HepG2 (cell line): ENCODE data around the gene FANCM. TPM values are rescaled to one million over a fixed set of nuclear protein-coding genes. Genes with fewer than 3 reads are reported as not detected.
A peak's percentile ranks its signal among the peaks of the same experiment; 100 is the strongest.

Experiments used
- ATAC-seq: fragments of 200-7000 bp; cut with Tn5 transposase; 3 replicates; pipeline ENCODE4 v1.9.1; 2020; ENCODE audit warnings: mild to moderate bottlenecking, moderate library complexity
- BruUV-seq: library from RNA; stranded (reverse); fragments of 400-500 nt; replicated peaks from 2 replicates; lab custom pipeline; 2021; lab: Mats Ljungman, UMichigan
- CTCF ChIA-PET: fragments of 300-600 bp; formaldehyde crosslinking; extraction: SDS; loops from one replicate; lab custom pipeline; 2021; ENCODE audit warnings: low total read pairs, inconsistent platforms, low intra/inter-chr PET ratio; lab: Yijun Ruan, JAX
- POLR2A ChIA-PET: fragments of 350-600 bp; sonication (Branson Sonifier 250); formaldehyde crosslinking; loops from one replicate; lab custom pipeline; 2020; ENCODE audit warnings: antibody characterized with exemption, inconsistent platforms; lab: Yijun Ruan, JAX
- DNase-seq: peaks from one replicate; pipeline ENCODE4 v3.0.0-alpha.2; 2015; ENCODE audit warnings: low spot score
- FAIRE-seq: peaks from 3 replicates; lab custom pipeline; 2011; peaks lifted over from hg19 to GRCh38; lab: Jason Lieb, UNC
- H2AFZ ChIP-seq: one replicate; pipeline ENCODE4 v1.6.1; 2011; ENCODE audit warnings: low read length, inconsistent platforms
- H3K27ac ChIP-seq: fragments of 300-600 bp; 3 replicates; pipeline ENCODE4 v1.8.0; 2011; ENCODE audit warnings: mixed run types, mild to moderate bottlenecking, mixed read lengths, low read length, inconsistent platforms; ENCODE audit not compliant: insufficient read depth; ENCODE audit errors: extremely low read length
- H3K27me3 ChIP-seq, 2 experiments: fragments of 200-600 bp in 1 of 2; 2 replicates in 1 of 2; 3 replicates in 1 of 2; pipeline versions ENCODE4 v1.6.0 to v1.8.0; 2011; ENCODE audit warnings: low read length in 2 of 2, mild to moderate bottlenecking in 2 of 2, moderate library complexity in 2 of 2, inconsistent platforms in 1 of 2; ENCODE audit not compliant: insufficient read depth in 2 of 2, control insufficient read depth in 1 of 2
- H3K36me3 ChIP-seq, 2 experiments: fragments of 200-600 bp in 1 of 2; replicated peaks in 1 of 2; 2 replicates in 1 of 2; 3 replicates in 1 of 2; pipeline versions ENCODE4 v1.5.1 to v1.8.0; 2011; ENCODE audit warnings: low read length in 2 of 2, inconsistent platforms in 1 of 2; ENCODE audit not compliant: insufficient read depth in 2 of 2, control insufficient read depth in 1 of 2
- H3K4me1 ChIP-seq: 2 replicates; pipeline ENCODE4 v1.5.1; 2012; ENCODE audit warnings: low read length, inconsistent platforms; ENCODE audit not compliant: insufficient read depth
- H3K4me2 ChIP-seq: 2 replicates; pipeline ENCODE4 v1.6.0; 2011; ENCODE audit warnings: low read depth, low read length, inconsistent platforms
- H3K4me3 ChIP-seq, 3 experiments: fragments of 200-600 bp in 1 of 3; sonication (generic), shearing (Covaris generic) in 1 of 3; replicated peaks in 1 of 3; 2 replicates each; pipeline ENCODE4 v1.5.1; 2011 to 2016; ENCODE audit warnings: low read length in 3 of 3, inconsistent platforms in 2 of 3, low read depth in 2 of 3, mild to moderate bottlenecking in 2 of 3, control low read depth in 1 of 3, mixed read lengths in 1 of 3; ENCODE audit not compliant: insufficient read depth in 1 of 3
- H3K79me2 ChIP-seq: one replicate; pipeline ENCODE4 v1.6.1; 2011; ENCODE audit warnings: low read length, inconsistent platforms; ENCODE audit not compliant: insufficient read depth
- H3K9ac ChIP-seq: 2 replicates; pipeline ENCODE4 v1.6.0; 2011; ENCODE audit warnings: mild to moderate bottlenecking, low read depth, low read length, inconsistent platforms; ENCODE audit not compliant: insufficient read depth
- H3K9me3 ChIP-seq: 2 replicates; pipeline ENCODE4 v1.5.1; 2012; ENCODE audit warnings: mild to moderate bottlenecking, low read length
- H4K20me1 ChIP-seq: 2 replicates; pipeline ENCODE4 v1.6.0; 2011; ENCODE audit warnings: inconsistent platforms, mild to moderate bottlenecking, low read length, moderate library complexity; ENCODE audit not compliant: insufficient read depth
- ZNF615 ChIP-seq: sonication (generic); formaldehyde crosslinking; IDR thresholded peaks from 2 replicates; pipeline ENCODE4 v1.5.0; 2020; ENCODE audit warnings: mild to moderate bottlenecking, missing genetic modification reagents, borderline replicate concordance
- ZNF646 ChIP-seq: sonication (generic); formaldehyde crosslinking; IDR thresholded peaks from 2 replicates; pipeline ENCODE4 v1.9.0; 2021; ENCODE audit warnings: mild to moderate bottlenecking, missing genetic modification reagents
- WGBS: methylation state at CpG from one replicate; pipeline ENCODE4 v1.1.6; 2017; ENCODE audit warnings: low lambda C conversion rate; 5-methylcytosine and 5-hydroxymethylcytosine counted together
- in situ Hi-C: cut with HindIII; loops from 2 replicates; pipeline ENCODE4 v1.10.0; 2017; ENCODE audit warnings: low pct_unique_long_range_greater_than_20kb; ENCODE audit not compliant: extremely low pct_ligation_motif_present
- intact Hi-C: fragments of 100-400 bp; cut with micrococcal nuclease; formaldehyde crosslinking; loops from one replicate; pipeline ENCODE4 v1.10.0; 2022; ENCODE audit not compliant: unreplicated experiment
- polyA plus RNA-seq, 8 experiments: library from polyadenylated mRNA; depleted of rRNA in 3 of 8; stranded (reverse) in 7 of 8; unstranded in 1 of 8; fragments of >200 nt; fragmentation: Illumina TruSeq in 4 of 8; extraction: Trizol in 4 of 8; gene quantifications; 2 replicates each; pipeline versions ENCODE4 v1.2.1 to v1.2.3, GENCODE V29; 2011 to 2016; ENCODE audit warnings: low read depth in 4 of 8, missing spikeins in 1 of 8, mixed read lengths in 1 of 8; ENCODE audit not compliant: insufficient read depth in 1 of 8
- total RNA-seq, 5 experiments: library from RNA; depleted of rRNA; stranded (reverse); fragments of >200 nt; fragmentation: Illumina TruSeq; extraction: Trizol; gene quantifications; 2 replicates each; pipeline ENCODE4 v1.2.3, GENCODE V29; 2016; ENCODE audit warnings: low read depth in 1 of 5

FANCM gene
- total and polyA plus RNA-seq, 2 of the 13 experiments (the other 11 are each of a cell fraction or from before 2014, with no cell fraction given) = 2.6 to 10.4 TPM

DNA sequence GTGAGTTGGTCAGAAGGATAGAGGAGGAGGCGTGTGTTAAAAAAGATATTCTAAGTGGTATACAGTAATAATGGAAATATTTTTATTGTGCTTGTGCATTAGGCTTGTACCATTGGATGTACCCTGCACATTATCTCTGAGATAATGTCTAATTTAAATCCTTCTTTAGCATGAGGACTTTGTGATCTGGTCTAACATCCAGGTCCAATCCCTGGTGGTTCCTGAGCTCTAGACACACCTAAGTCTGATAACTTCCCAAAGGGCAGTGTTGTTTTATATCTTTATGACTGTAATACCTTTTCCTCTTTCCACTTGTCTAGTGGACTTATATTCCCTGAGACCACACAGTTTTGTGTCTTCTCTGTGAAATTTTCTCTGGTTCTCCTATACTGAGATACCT lies 31.2 kb upstream of the FANCM start:
- Histone ChIP-seq H3K4me1 (no peaks in the 10 kb centered on the region), H2AFZ (no peak overlapping the region), H3K9me3 (no peaks in the 10 kb centered on the region), H3K27me3 (no peaks in the 10 kb centered on the region), H3K79me2 (no peaks in the 10 kb centered on the region), H3K27ac (no peak overlapping the region), H4K20me1 (no peaks in the 10 kb centered on the region), H3K9ac (no peak overlapping the region), H3K4me2 (no peak overlapping the region), H3K36me3 (peaks cover 9 to 76% of the 10 kb centered on the region in 2 experiments), H3K4me3 (no peak overlapping the region)
- intact Hi-C loops = no loop called here
- in situ Hi-C loops = no loop called here
- no peak for FAIRE-seq
- no peak for ATAC-seq
- ChIA-PET POLR2A (no interaction called here), CTCF (no interaction called here)
- BruUV-seq = TSS peak; percentile 23
- no peak for DNase-seq
- 100% methylated on average over 1 of the region's 1 CpG for WGBS
- TF ChIP-seq ZNF615 (no peak), ZNF646 (CRISPR knock-in tag) (no peak)
